Smooth muscle cell (in vitro differentiated cells): Measurements from ENCODE around the gene NRP2. TPM values are rescaled to one million over a fixed set of nuclear protein-coding genes. Genes with fewer than 3 reads are reported as not detected.

Source experiments
- DNase-seq: peaks from one replicate; lab custom pipeline; 2025; ENCODE audit not compliant: unreplicated experiment; lab: John Stamatoyannopoulos, UW
- H2AFZ ChIP-seq: fragments of 200-600 bp; sonication (generic); 2 replicates; pipeline ENCODE4 v1.6.0; 2016; ENCODE audit warnings: antibody characterized with exemption, low read depth, mild to moderate bottlenecking
- H3F3A ChIP-seq: fragments of 200-600 bp; sonication (generic); 2 replicates; pipeline ENCODE4 v1.6.0; 2017; ENCODE audit warnings: antibody characterized with exemption, low read depth
- H3K27ac ChIP-seq: fragments of 200-600 bp; sonication (generic); 2 replicates; pipeline ENCODE4 v1.5.1; 2016; ENCODE audit warnings: low read depth, mild to moderate bottlenecking
- H3K27me3 ChIP-seq: fragments of 200-600 bp; sonication (generic); 2 replicates; pipeline ENCODE4 v1.6.1; 2016; ENCODE audit warnings: low read depth, mild to moderate bottlenecking
- H3K36me3 ChIP-seq: fragments of 200-600 bp; sonication (generic); 2 replicates; pipeline ENCODE4 v1.5.1; 2016; ENCODE audit warnings: low read depth
- H3K4me1 ChIP-seq: fragments of 200-600 bp; sonication (generic); 2 replicates; pipeline ENCODE4 v1.5.1; 2016; ENCODE audit warnings: low read depth
- H3K4me2 ChIP-seq: fragments of 200-600 bp; sonication (generic); 2 replicates; pipeline ENCODE4 v1.6.0; 2016; ENCODE audit warnings: mild to moderate bottlenecking
- H3K4me3 ChIP-seq: fragments of 200-600 bp; sonication (generic); 2 replicates; pipeline ENCODE4 v1.5.1; 2016; ENCODE audit warnings: mild to moderate bottlenecking
- H3K79me2 ChIP-seq: fragments of 200-600 bp; sonication (generic); 2 replicates; pipeline ENCODE4 v1.6.0; 2016; ENCODE audit warnings: low read depth, mild to moderate bottlenecking
- H3K9ac ChIP-seq: fragments of 200-600 bp; sonication (generic); 2 replicates; pipeline ENCODE4 v1.6.0; 2016; ENCODE audit warnings: low read depth
- H3K9me3 ChIP-seq: fragments of 200-600 bp; sonication (generic); replicated peaks from 2 replicates; pipeline ENCODE4 v1.5.1; 2016; ENCODE audit warnings: low read depth
- H4K20me1 ChIP-seq: fragments of 200-600 bp; sonication (generic); 2 replicates; pipeline ENCODE4 v1.6.0; 2016; ENCODE audit warnings: low read depth
- WGBS: methylation state at CpG from one replicate; pipeline ENCODE4 v1.1.7; 2016; ENCODE audit warnings: low lambda C conversion rate; 5-methylcytosine and 5-hydroxymethylcytosine counted together
- polyA plus RNA-seq: library from polyadenylated mRNA; unstranded; fragments of >200 nt; fragmentation: Nextera tagmentation; extraction: Ambion mirVana; gene quantifications from 2 replicates; pipeline ENCODE4 v1.2.1, GENCODE V29; 2016
- total RNA-seq: library from RNA; depleted of rRNA; stranded (reverse); fragments of >200 nt; gene quantifications from 2 replicates; pipeline ENCODE4 v1.2.3, GENCODE V29; 2014
- TF ChIP-seq, protein P1 (sequence below): fragments of 200-600 bp; sonication (generic); IDR thresholded peaks from 2 replicates; pipeline ENCODE4 v1.5.1; 2017; ENCODE audit warnings: borderline replicate concordance, mild to moderate bottlenecking, antibody characterized with exemption; ENCODE audit not compliant: insufficient read depth, poor library complexity, severe bottlenecking

The NRP2 gene
- total and polyA plus RNA-seq, 2 experiments from 2014 or later, result 58.4 to 96.1 TPM

DNA sequence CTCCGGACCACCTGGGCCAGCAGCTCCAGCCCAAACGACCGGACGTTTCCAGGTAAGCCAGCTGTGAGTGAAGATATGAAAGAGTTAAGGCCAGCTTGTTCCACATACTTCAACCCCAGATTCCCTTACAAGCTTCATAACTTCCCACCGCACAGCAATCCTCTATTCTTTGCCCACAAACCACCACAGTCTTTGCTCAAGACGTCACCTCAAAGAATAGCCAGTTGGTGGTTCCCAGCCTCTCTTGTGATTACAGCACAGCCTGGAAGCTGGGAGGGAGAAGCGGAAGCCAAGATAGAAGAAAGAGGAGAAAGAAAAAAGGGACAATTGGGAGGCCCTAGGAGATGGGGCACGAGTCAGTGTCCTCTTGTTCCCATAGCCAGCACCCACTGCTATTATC lies 70.6 kb downstream of the NRP2 start:
- Histone ChIP-seq H3K9me3 (no peaks in the 10 kb centered on the region), H2AFZ (no peak overlapping the region), H3K4me1 (no peaks in the 10 kb centered on the region), H3K9ac (peak overlapping the region; percentile 10), H3K27ac (peak overlapping the region; percentile 58), H3K4me2 (no peak overlapping the region), H3K36me3 (no peaks in the 10 kb centered on the region), H4K20me1 (no peaks in the 10 kb centered on the region), H3K79me2 (no peaks in the 10 kb centered on the region), H3K4me3 (no peak overlapping the region), H3K27me3 (no peaks in the 10 kb centered on the region), H3F3A (no peaks in the 10 kb centered on the region)
- TF ChIP-seq, protein P1, sequence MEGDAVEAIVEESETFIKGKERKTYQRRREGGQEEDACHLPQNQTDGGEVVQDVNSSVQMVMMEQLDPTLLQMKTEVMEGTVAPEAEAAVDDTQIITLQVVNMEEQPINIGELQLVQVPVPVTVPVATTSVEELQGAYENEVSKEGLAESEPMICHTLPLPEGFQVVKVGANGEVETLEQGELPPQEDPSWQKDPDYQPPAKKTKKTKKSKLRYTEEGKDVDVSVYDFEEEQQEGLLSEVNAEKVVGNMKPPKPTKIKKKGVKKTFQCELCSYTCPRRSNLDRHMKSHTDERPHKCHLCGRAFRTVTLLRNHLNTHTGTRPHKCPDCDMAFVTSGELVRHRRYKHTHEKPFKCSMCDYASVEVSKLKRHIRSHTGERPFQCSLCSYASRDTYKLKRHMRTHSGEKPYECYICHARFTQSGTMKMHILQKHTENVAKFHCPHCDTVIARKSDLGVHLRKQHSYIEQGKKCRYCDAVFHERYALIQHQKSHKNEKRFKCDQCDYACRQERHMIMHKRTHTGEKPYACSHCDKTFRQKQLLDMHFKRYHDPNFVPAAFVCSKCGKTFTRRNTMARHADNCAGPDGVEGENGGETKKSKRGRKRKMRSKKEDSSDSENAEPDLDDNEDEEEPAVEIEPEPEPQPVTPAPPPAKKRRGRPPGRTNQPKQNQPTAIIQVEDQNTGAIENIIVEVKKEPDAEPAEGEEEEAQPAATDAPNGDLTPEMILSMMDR, result no peak
- WGBS, result 78% methylated on average over 8 of the region's 8 CpGs
- DNase-seq, result no peak

DNA sequence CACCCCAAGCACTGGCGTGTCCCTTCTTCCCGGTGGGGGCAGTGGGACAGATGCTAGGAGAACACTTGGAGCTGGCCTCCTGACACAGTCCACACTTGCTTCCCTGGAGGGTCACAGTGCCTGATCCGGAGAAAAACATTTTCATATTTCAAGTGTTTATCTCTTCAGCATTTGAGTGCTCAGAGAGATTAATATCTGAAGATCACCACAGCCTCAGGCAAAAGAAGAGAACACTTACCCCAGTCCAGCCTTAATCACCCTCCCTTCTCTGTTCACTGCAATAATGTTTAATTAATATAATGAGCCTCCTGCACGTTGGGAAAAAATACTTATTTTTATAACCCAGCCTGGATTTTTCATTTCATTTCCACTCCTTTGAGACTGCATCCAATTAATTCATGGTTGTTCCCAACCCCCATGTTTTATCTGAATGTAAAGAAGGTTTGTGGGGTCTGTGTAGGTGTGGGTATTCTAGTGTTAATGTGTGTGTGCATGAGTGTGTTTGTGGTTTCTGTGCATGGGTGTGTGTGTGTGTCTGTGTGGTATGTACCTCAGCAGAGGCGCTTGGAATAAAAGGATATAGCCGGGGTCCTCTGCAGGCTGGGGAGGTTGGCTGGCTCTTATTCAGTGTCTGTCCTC lies 72.1 kb downstream of the NRP2 start:
- H3K4me1 ChIP-seq, result no peaks in the 10 kb centered on the region
- TF ChIP-seq, protein P1, result no peak
- no peaks in the 10 kb centered on the region for H3K79me2 ChIP-seq
- no peaks in the 10 kb centered on the region for H4K20me1 ChIP-seq
- no peaks in the 10 kb centered on the region for H3F3A ChIP-seq
- 81% methylated on average over 6 of the region's 6 CpGs for WGBS
- H2AFZ ChIP-seq, result no peak overlapping the region
- no peak overlapping the region for H3K9ac ChIP-seq
- no peak overlapping the region for H3K4me3 ChIP-seq
- no peak for DNase-seq
- H3K27ac ChIP-seq, result peak overlapping the region; percentile 18
- H3K36me3 ChIP-seq, result no peaks in the 10 kb centered on the region
- H3K9me3 ChIP-seq, result no peaks in the 10 kb centered on the region
- no peaks in the 10 kb centered on the region for H3K27me3 ChIP-seq
- peak overlapping the region; percentile 22 for H3K4me2 ChIP-seq

DNA sequence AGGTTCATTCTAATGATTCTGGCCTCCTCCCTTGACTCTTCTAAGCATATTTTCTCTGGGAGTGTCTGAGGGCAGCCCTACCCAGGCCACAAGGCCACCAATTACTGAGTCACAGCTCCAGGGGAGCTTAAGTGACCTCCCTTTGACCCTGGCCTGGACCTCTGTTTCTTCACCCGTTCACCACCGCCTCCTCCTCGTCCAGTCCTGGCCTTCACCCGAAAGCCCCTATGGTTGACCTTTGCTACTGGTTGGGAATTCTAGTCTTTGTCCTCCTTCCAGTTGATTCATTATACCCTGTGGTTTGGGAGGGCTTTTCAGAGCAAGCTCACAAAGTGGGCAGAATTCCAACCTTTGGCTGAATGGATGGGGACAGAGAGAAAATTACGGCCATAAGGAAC lies 72.6 kb downstream of the NRP2 start:
- Histone ChIP-seq H2AFZ (no peak overlapping the region), H3K9ac (no peak overlapping the region), H3K4me1 (no peaks in the 10 kb centered on the region), H3K9me3 (no peaks in the 10 kb centered on the region), H3K27ac (no peak overlapping the region), H3K79me2 (no peaks in the 10 kb centered on the region), H3F3A (peaks cover 3% of the 10 kb centered on the region), H4K20me1 (no peaks in the 10 kb centered on the region), H3K4me3 (no peak overlapping the region), H3K36me3 (no peaks in the 10 kb centered on the region), H3K27me3 (no peaks in the 10 kb centered on the region), H3K4me2 (no peak overlapping the region)
- 52% methylated on average over 5 of the region's 5 CpGs for WGBS
- DNase-seq, result no peak
- TF ChIP-seq, protein P1, result no peak

DNA sequence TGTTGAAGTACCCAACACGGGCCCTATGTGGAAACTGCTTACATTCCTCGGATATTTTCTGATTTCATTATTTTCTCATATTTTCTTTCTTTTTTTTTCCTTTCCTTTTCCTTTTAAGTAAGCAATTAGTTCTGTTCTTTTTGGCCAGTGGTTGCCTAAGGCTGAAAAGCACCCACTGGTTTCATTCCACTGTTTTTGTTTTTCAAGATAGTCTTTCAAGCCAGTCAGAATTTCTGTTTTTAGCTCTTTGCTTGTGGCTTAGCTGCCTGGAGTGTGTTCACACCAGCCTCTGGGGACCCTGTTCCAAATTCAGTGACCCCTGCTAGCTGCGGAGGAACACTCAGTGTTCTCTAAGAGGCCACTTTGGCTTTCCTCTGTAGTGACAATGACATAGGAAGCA lies 73.6 kb downstream of the NRP2 start:
- H3K4me2 ChIP-seq, result no peak overlapping the region
- WGBS, result 85% methylated on average over 3 of the region's 3 CpGs

More for the DNA sequence above, 73.6 kb downstream of the NRP2 start:
- H3K79me2 ChIP-seq, result no peaks in the 10 kb centered on the region
- no peaks in the 10 kb centered on the region for H3K36me3 ChIP-seq
- H2AFZ ChIP-seq, result no peak overlapping the region
- peaks cover 12% of the 10 kb centered on the region for H3F3A ChIP-seq
- TF ChIP-seq, protein P1, result no peak
- no peaks in the 10 kb centered on the region for H4K20me1 ChIP-seq
- H3K4me3 ChIP-seq, result no peak overlapping the region
- H3K9me3 ChIP-seq, result no peaks in the 10 kb centered on the region
- H3K27me3 ChIP-seq, result no peaks in the 10 kb centered on the region
- H3K9ac ChIP-seq, result no peak overlapping the region
- H3K4me1 ChIP-seq, result no peaks in the 10 kb centered on the region
- H3K27ac ChIP-seq, result no peak overlapping the region
- DNase-seq, result no peak
